ENCODE results near the gene RHBDL3. TPM values are rescaled to one million over a fixed set of nuclear protein-coding genes. Genes with fewer than 3 reads are reported as not detected.
A peak's percentile ranks its signal among the peaks of the same experiment; 100 is the strongest.

RHBDL3 gene
- total RNA-seq, 1 experiment from 2014 or later: not detected

GRCh38 chr17:32323811-32324491 lies 58.3 kb downstream of the RHBDL3 start:
- no peak for DNase-seq
- peak overlapping the region; percentile 35; the same call in 1 of the 2 replicates for H2AFZ ChIP-seq
- intact Hi-C loops (cut with micrococcal nuclease; ENCODE audit: unreplicated experiment): no loop called here
- H3F3A ChIP-seq (ENCODE audit: insufficient read depth, low read depth): no peaks in the 10 kb centered on the region; the same call in 1 of the 2 replicates
- no peaks in the 10 kb centered on the region for H3K79me2 ChIP-seq (ENCODE audit: low read depth)
- H3K4me2 ChIP-seq: peak overlapping the region; percentile 27; the same call in 1 of the 2 replicates
- no peaks in the 10 kb centered on the region for H4K20me1 ChIP-seq (ENCODE audit: insufficient read depth)
- no peaks in the 10 kb centered on the region for H3K4me1 ChIP-seq (replicated peaks; ENCODE audit: insufficient read depth)
- no peaks in the 10 kb centered on the region for H3K9me2 ChIP-seq (ENCODE audit: insufficient read depth)
- no peak overlapping the region for H3K4me3 ChIP-seq
- H3K27me3 ChIP-seq (ENCODE audit: insufficient read depth, low read depth): no peaks in the 10 kb centered on the region
- CTCF ChIA-PET: interaction anchor here (0.8 kb wide), 1 partner anchor 13 kb away, joined by 10 read pairs; no protein-coding TSS in a partner anchor
- POLR2A ChIA-PET (ENCODE audit: unreplicated experiment): no interaction called here
- no TSS peak for BruUV-seq (replicated peaks)
- no peaks in the 10 kb centered on the region for H3K9me3 ChIP-seq (ENCODE audit: insufficient read depth, low read depth)
- H3K27ac ChIP-seq: no peak overlapping the region
- no peaks in the 10 kb centered on the region for H3K36me3 ChIP-seq (ENCODE audit: low read depth)
- TF ChIP-seq EZH2 (IDR thresholded peaks at IDR 0.05; ENCODE audit: low read depth) (no peak), CTCF (conservative IDR thresholded peaks at IDR 0.05) (no peak)

GRCh38 chr17:32327911-32328310 lies 62.3 kb downstream of the RHBDL3 start:
- Histone ChIP-seq H2AFZ (no peak overlapping the region), H3K27me3 (ENCODE audit: insufficient read depth, low read depth) (no peaks in the 10 kb centered on the region), H3K36me3 (ENCODE audit: low read depth) (0 out of 2 replicates have a peak, but pooled peaks cover 4% of the 10 kb centered on the region), H3K9me3 (ENCODE audit: insufficient read depth, low read depth) (no peaks in the 10 kb centered on the region), H3K9me2 (ENCODE audit: insufficient read depth) (no peaks in the 10 kb centered on the region), H3K4me1 (replicated peaks; ENCODE audit: insufficient read depth) (no peaks in the 10 kb centered on the region), H3F3A (ENCODE audit: insufficient read depth, low read depth) (no peaks in the 10 kb centered on the region; the same call in 1 of the 2 replicates), H3K4me3 (no peak overlapping the region), H3K79me2 (ENCODE audit: low read depth) (no peaks in the 10 kb centered on the region), H3K27ac (no peak overlapping the region), H3K4me2 (no peak overlapping the region), H4K20me1 (ENCODE audit: insufficient read depth) (no peaks in the 10 kb centered on the region)
- POLR2A ChIA-PET (ENCODE audit: unreplicated experiment): no interaction called here
- intact Hi-C loops (cut with micrococcal nuclease; ENCODE audit: unreplicated experiment): no loop called here
- TF ChIP-seq EZH2 (IDR thresholded peaks at IDR 0.05; ENCODE audit: low read depth): no peak
- TF ChIP-seq CTCF (conservative IDR thresholded peaks at IDR 0.05): no peak
- CTCF ChIA-PET: no interaction called here
- no peak for DNase-seq
- no TSS peak for BruUV-seq (replicated peaks)

GRCh38 chr17:32330147-32330546 lies 64.5 kb downstream of the RHBDL3 start:
- Histone ChIP-seq H3K27ac (no peak overlapping the region), H4K20me1 (ENCODE audit: insufficient read depth) (no peaks in the 10 kb centered on the region), H3K4me3 (no peak overlapping the region), H3K4me2 (no peak overlapping the region), H3K4me1 (replicated peaks; ENCODE audit: insufficient read depth) (no peaks in the 10 kb centered on the region), H3K36me3 (ENCODE audit: low read depth) (peaks cover 18% of the 10 kb centered on the region; the same call in 1 of the 2 replicates), H3K9me2 (ENCODE audit: insufficient read depth) (no peaks in the 10 kb centered on the region), H2AFZ (no peak overlapping the region), H3K79me2 (ENCODE audit: low read depth) (no peaks in the 10 kb centered on the region), H3F3A (ENCODE audit: insufficient read depth, low read depth) (no peaks in the 10 kb centered on the region), H3K27me3 (ENCODE audit: insufficient read depth, low read depth) (no peaks in the 10 kb centered on the region), H3K9me3 (ENCODE audit: insufficient read depth, low read depth) (no peaks in the 10 kb centered on the region)
- DNase-seq: no peak
- POLR2A ChIA-PET (ENCODE audit: unreplicated experiment): interaction anchor here (0.6 kb wide), 1 partner anchor 801 kb away, joined by 3 read pairs; no protein-coding TSS in a partner anchor
- CTCF ChIA-PET: no interaction called here
- intact Hi-C loops (cut with micrococcal nuclease; ENCODE audit: unreplicated experiment): no loop called here
- TF ChIP-seq CTCF (conservative IDR thresholded peaks at IDR 0.05): no peak
- TF ChIP-seq EZH2 (IDR thresholded peaks at IDR 0.05; ENCODE audit: low read depth): no peak
- BruUV-seq (replicated peaks): no TSS peak

Data from PC-9 (cell line).